ENCODE data around the gene BRAT1.

- TF ChIP-seq CTCF (IDR thresholded peaks at IDR 0.05; ENCODE audit: insufficient read depth, low read depth, low read length) (no peak), EZH2 (IDR thresholded peaks at IDR 0.05; ENCODE audit: insufficient read depth, low read length) (no peak)
Observed at GRCh38 chr7:2554661-2555111, 638 bp downstream of the BRAT1 start.

Measured in astrocyte (in vitro differentiated cells and primary cell).